CD4-positive, CD25-positive, alpha-beta regulatory T cell (primary cell): ENCODE measurements around the gene PIPOX. TPM values are rescaled to one million over a fixed set of nuclear protein-coding genes. Genes with fewer than 3 reads are reported as not detected.

Source experiments
- ATAC-seq, 2 donors: fragments of 150-1000 bp; cut with Tn5 transposase; one replicate each; pipeline ENCODE4 v1.10.0; 2021; ENCODE audit warnings: low read depth in 2 of 2, moderate number of reproducible peaks in 2 of 2, moderate library complexity in 1 of 2
- DNase-seq, 3 donors: peaks; one replicate each; pipeline versions ENCODE4 v3.0.0 to v3.0.0-alpha.2; 2012 to 2022; ENCODE audit warnings: mixed read lengths in 1 of 3
- H3K27ac ChIP-seq: one replicate; pipeline ENCODE4 v1.7.0; 2013; ENCODE audit warnings: mild to moderate bottlenecking, low read length; ENCODE audit not compliant: insufficient read depth, poor library complexity, severe bottlenecking
- H3K27me3 ChIP-seq: one replicate; pipeline ENCODE4 v1.7.0; 2013; ENCODE audit warnings: low read length; ENCODE audit not compliant: control insufficient read depth, insufficient read depth
- H3K36me3 ChIP-seq: one replicate; pipeline ENCODE4 v1.7.0; 2013; ENCODE audit warnings: mild to moderate bottlenecking, low read length, moderate library complexity; ENCODE audit not compliant: control insufficient read depth, insufficient read depth
- H3K4me1 ChIP-seq: 2 replicates; pipeline ENCODE4 v1.7.0; 2013; ENCODE audit warnings: mild to moderate bottlenecking, low read length; ENCODE audit not compliant: insufficient read depth, control insufficient read depth, poor library complexity, severe bottlenecking
- H3K4me3 ChIP-seq: one replicate; pipeline ENCODE4 v1.7.0; 2013; ENCODE audit warnings: low read depth, mild to moderate bottlenecking, low read length, moderate library complexity
- H3K9me3 ChIP-seq, 2 experiments: 1 replicate in 1 of 2; 2 replicates in 1 of 2; pipeline ENCODE4 v1.7.0; 2013; ENCODE audit warnings: low read length in 2 of 2, mild to moderate bottlenecking in 1 of 2, moderate library complexity in 1 of 2; ENCODE audit not compliant: control insufficient read depth in 2 of 2
- H3K27ac Mint-ChIP-seq, 3 donors: one replicate each; pipeline ENCODE4 v1.8.0; 2020 to 2022; ENCODE audit warnings: mild to moderate bottlenecking in 3 of 3, mixed read lengths in 3 of 3, moderate library complexity in 2 of 3
- H3K27me3 Mint-ChIP-seq: one replicate; pipeline ENCODE4 v1.8.0; 2022; ENCODE audit warnings: mild to moderate bottlenecking, mixed read lengths
- H3K36me3 Mint-ChIP-seq: one replicate; pipeline ENCODE4 v1.8.0; 2020; ENCODE audit warnings: mixed read lengths
- H3K4me1 Mint-ChIP-seq, 4 donors: one replicate each; pipeline ENCODE4 v1.8.0; 2020 to 2022; ENCODE audit warnings: mixed read lengths in 4 of 4, mild to moderate bottlenecking in 1 of 4
- H3K4me3 Mint-ChIP-seq, 4 donors: one replicate each; pipeline ENCODE4 v1.8.0; 2020 to 2022; ENCODE audit warnings: mild to moderate bottlenecking in 4 of 4, mixed read lengths in 4 of 4, moderate library complexity in 3 of 4
- H3K9me3 Mint-ChIP-seq, 7 donors: one replicate each; pipeline ENCODE4 v1.8.0; 2020 to 2022; ENCODE audit warnings: mixed read lengths in 7 of 7, mild to moderate bottlenecking in 3 of 7, moderate library complexity in 2 of 7
- polyA plus RNA-seq, 4 donors: library from polyadenylated mRNA; unstranded; fragments of 300-500 nt; fragmentation: Illumina TruSeq; gene quantifications; one replicate each; pipeline ENCODE4 v1.2.3, GENCODE V29; 2021
- total RNA-seq: library from RNA; stranded (reverse); gene quantifications from one replicate; pipeline ENCODE4 v1.2.3, GENCODE V29; 2022

The PIPOX gene
- total and polyA plus RNA-seq, 5 donors from 2014 or later: 0.73 to 3.9 (median 1.4) TPM

- H3K27ac Mint-ChIP-seq: peak overlapping the region in 1 of 3 donors; percentile 52
- H3K4me3 Mint-ChIP-seq: no peak overlapping the region
- Histone ChIP-seq H3K27me3 (no peaks in the 10 kb centered on the region), H3K36me3 (peaks cover 45% of the 10 kb centered on the region), H3K4me3 (no peak overlapping the region), H3K27ac (no peak overlapping the region), H3K9me3 (no peaks in the 10 kb centered on the region), H3K4me1 (no peaks in the 10 kb centered on the region)
- peaks cover 0 to 10% (median 1%) of the 10 kb centered on the region in 4 donors for H3K4me1 Mint-ChIP-seq
- ATAC-seq (no peak), DNase-seq (no peak)
- H3K27me3 Mint-ChIP-seq: no peaks in the 10 kb centered on the region
- H3K9me3 Mint-ChIP-seq: no peaks in the 10 kb centered on the region
- H3K36me3 Mint-ChIP-seq: peaks cover 12% of the 10 kb centered on the region
These were observed 35.5 kb downstream of the PIPOX start for GRCh38 chr17:29078183-29079045.

- H3K27ac ChIP-seq: no peak overlapping the region
- H3K4me3 ChIP-seq: no peak overlapping the region
- Mint-ChIP-seq H3K27ac (no peak overlapping the region), H3K27me3 (no peaks in the 10 kb centered on the region), H3K4me3 (no peak overlapping the region), H3K4me1 (peaks cover 0 to 10% (median 1%) of the 10 kb centered on the region in 4 donors), H3K9me3 (no peaks in the 10 kb centered on the region), H3K36me3 (peaks cover 17% of the 10 kb centered on the region)
- no peaks in the 10 kb centered on the region for H3K9me3 ChIP-seq
- H3K36me3 ChIP-seq: peaks cover 45% of the 10 kb centered on the region
- ATAC-seq: no peak
- H3K4me1 ChIP-seq: no peaks in the 10 kb centered on the region
- no peak for DNase-seq
- H3K27me3 ChIP-seq: no peaks in the 10 kb centered on the region
These were observed 36.5 kb downstream of the PIPOX start for GRCh38 chr17:29079433-29079832.

DNA sequence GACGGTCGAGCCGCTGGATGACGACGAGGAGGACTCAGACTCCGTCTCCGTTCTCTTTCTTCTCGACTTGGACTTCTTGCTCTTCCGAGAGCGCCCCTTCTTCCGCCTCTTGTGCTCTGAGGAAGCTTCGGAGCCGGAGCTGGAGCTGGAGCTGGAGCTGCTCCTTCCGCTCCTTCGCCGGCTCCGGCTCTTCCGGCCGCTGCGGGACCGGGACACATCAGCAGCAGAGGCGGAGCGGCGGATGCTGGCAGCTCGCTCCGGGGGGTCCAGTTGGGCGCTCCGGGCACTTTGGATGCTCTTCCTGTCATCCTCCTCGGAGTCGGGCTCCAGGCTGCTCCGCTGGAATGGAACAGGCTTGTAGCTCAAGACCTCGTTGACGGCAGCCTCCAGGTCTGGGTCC lies 36.9 kb downstream of the PIPOX start:
- DNase-seq (no peak), ATAC-seq (no peak)
- Mint-ChIP-seq H3K4me1 (peaks cover 0 to 10% (median 1%) of the 10 kb centered on the region in 4 donors), H3K4me3 (no peak overlapping the region), H3K27me3 (no peaks in the 10 kb centered on the region), H3K9me3 (no peaks in the 10 kb centered on the region), H3K27ac (no peak overlapping the region), H3K36me3 (peaks cover 17% of the 10 kb centered on the region)
- Histone ChIP-seq H3K27me3 (no peaks in the 10 kb centered on the region), H3K9me3 (no peaks in the 10 kb centered on the region), H3K27ac (no peak overlapping the region), H3K4me3 (no peak overlapping the region), H3K4me1 (no peaks in the 10 kb centered on the region), H3K36me3 (peaks cover 46% of the 10 kb centered on the region)

GRCh38 chr17:29080323-29080722 lies 37.4 kb downstream of the PIPOX start:
- H3K4me3 ChIP-seq: no peak overlapping the region
- Mint-ChIP-seq H3K9me3 (no peaks in the 10 kb centered on the region), H3K4me1 (peaks cover 0 to 10% (median 1%) of the 10 kb centered on the region in 4 donors), H3K4me3 (no peak overlapping the region), H3K27ac (no peak overlapping the region), H3K36me3 (peaks cover 17% of the 10 kb centered on the region), H3K27me3 (no peaks in the 10 kb centered on the region)
- peaks cover 47% of the 10 kb centered on the region for H3K36me3 ChIP-seq
- H3K4me1 ChIP-seq: no peaks in the 10 kb centered on the region
- no peak for ATAC-seq
- no peak for DNase-seq
- H3K27ac ChIP-seq: no peak overlapping the region
- H3K9me3 ChIP-seq: no peaks in the 10 kb centered on the region
- H3K27me3 ChIP-seq: no peaks in the 10 kb centered on the region

- Histone ChIP-seq H3K4me1 (no peaks in the 10 kb centered on the region), H3K27me3 (no peaks in the 10 kb centered on the region), H3K27ac (no peak overlapping the region), H3K9me3 (no peaks in the 10 kb centered on the region), H3K4me3 (no peak overlapping the region), H3K36me3 (peaks cover 53% of the 10 kb centered on the region)
- H3K36me3 Mint-ChIP-seq: peaks cover 19% of the 10 kb centered on the region
- DNase-seq (no peak), ATAC-seq (no peak)
- H3K9me3 Mint-ChIP-seq: no peaks in the 10 kb centered on the region
- H3K27ac Mint-ChIP-seq: peak overlapping the region in 1 of 3 donors; percentile 83
- no peak overlapping the region for H3K4me3 Mint-ChIP-seq
- peaks cover 0 to 7% (median 1%) of the 10 kb centered on the region in 4 donors for H3K4me1 Mint-ChIP-seq
- no peaks in the 10 kb centered on the region for H3K27me3 Mint-ChIP-seq
These were observed 38.0 kb downstream of the PIPOX start for GRCh38 chr17:29080965-29081364.

- ATAC-seq: no peak
- no peak for DNase-seq
- no peaks in the 10 kb centered on the region for H3K27me3 ChIP-seq
- no peak overlapping the region for H3K27ac ChIP-seq
- H3K36me3 ChIP-seq: peaks cover 70% of the 10 kb centered on the region
- no peaks in the 10 kb centered on the region for H3K27me3 Mint-ChIP-seq
- H3K27ac Mint-ChIP-seq: no peak overlapping the region
- H3K4me1 ChIP-seq: no peaks in the 10 kb centered on the region
- no peaks in the 10 kb centered on the region for H3K9me3 ChIP-seq
- no peak overlapping the region for H3K4me3 Mint-ChIP-seq
- H3K4me3 ChIP-seq: no peak overlapping the region
- H3K4me1 Mint-ChIP-seq: no peaks in the 10 kb centered on the region
- H3K36me3 Mint-ChIP-seq: peaks cover 27% of the 10 kb centered on the region
- H3K9me3 Mint-ChIP-seq: no peaks in the 10 kb centered on the region
These were observed 41.7 kb downstream of the PIPOX start for GRCh38 chr17:29084541-29085146.

DNA sequence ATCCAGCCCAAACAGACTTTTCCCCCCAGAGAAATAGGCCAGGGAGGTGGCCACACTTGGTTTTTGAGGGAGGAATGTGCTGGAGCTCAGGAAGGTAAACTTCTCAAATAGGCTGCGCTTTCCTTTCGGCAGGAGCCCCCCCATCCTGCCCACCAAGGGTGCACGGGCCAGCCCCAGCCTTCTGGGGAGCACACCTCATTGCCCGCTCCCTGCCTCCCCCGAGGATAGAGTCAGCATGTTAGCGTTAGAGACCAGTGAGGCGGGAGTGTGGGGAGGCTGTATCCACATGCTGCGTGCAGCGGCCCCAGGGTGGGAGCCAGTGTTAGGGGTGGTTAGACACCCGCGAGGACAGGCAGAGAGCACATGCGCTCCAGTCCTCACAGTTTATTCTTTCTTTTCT lies 42.3 kb downstream of the PIPOX start:
- H3K27me3 ChIP-seq: no peaks in the 10 kb centered on the region
- H3K27ac Mint-ChIP-seq: no peak overlapping the region
- no peaks in the 10 kb centered on the region for H3K27me3 Mint-ChIP-seq
- H3K4me3 Mint-ChIP-seq: no peak overlapping the region
- no peak overlapping the region for H3K4me3 ChIP-seq
- DNase-seq (no peak), ATAC-seq (no peak)
- no peaks in the 10 kb centered on the region for H3K9me3 ChIP-seq
- H3K36me3 Mint-ChIP-seq: peaks cover 27% of the 10 kb centered on the region
- H3K4me1 Mint-ChIP-seq: no peaks in the 10 kb centered on the region
- no peak overlapping the region for H3K27ac ChIP-seq
- no peaks in the 10 kb centered on the region for H3K9me3 Mint-ChIP-seq
- peaks cover 72% of the 10 kb centered on the region for H3K36me3 ChIP-seq
- H3K4me1 ChIP-seq: no peaks in the 10 kb centered on the region
